Measurements from ENCODE around the gene LYRM4.

Gene LYRM4

DNA sequence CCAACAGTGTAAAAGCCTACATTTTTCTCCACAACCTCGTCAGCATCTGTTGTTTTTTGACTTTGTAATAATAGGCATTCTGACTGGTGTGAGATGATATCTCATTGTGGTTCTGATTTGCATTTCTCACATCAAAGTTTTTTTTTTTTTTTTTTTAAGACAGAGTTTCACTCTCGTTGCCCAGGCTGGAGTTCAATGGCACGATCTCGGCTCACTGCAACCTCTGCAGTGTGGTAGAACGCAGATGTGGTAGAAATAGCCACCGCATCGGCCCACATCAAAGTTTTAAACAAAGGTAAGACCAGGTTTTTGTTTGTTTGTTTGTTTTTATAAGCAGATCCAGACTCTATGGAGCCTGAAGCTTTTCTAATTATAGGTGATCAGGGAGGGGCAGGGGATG lies 188.3 kb downstream of the LYRM4 start:
- Histone ChIP-seq H3K36me3 (ENCODE audit: low read length) (no peaks in the 10 kb centered on the region), H3K4me3 (ENCODE audit: insufficient read depth, low read length, poor library complexity, severe bottlenecking) (no peak overlapping the region), H3F3A (ENCODE audit: insufficient read depth) (no peaks in the 10 kb centered on the region), H3K79me2 (ENCODE audit: insufficient read depth, low read length) (no peaks in the 10 kb centered on the region), H3K9me2 (replicated peaks; ENCODE audit: insufficient read depth, low read length) (no peaks in the 10 kb centered on the region), H3K4me2 (ENCODE audit: low read depth, low read length, poor library complexity, severe bottlenecking) (no peak overlapping the region), H3K27ac (ENCODE audit: low read depth, low read length) (no peak overlapping the region), H3K9me3 (ENCODE audit: insufficient read depth, low read length) (no peaks in the 10 kb centered on the region), H3K27me3 (ENCODE audit: low read length) (no peaks in the 10 kb centered on the region), H4K20me1 (ENCODE audit: low read depth, low read length) (no peaks in the 10 kb centered on the region), H3K9ac (ENCODE audit: low read length) (no peak overlapping the region), H2AFZ (ENCODE audit: low read depth, low read length, severe bottlenecking) (no peak overlapping the region)
- TF ChIP-seq EZH2phosphoT487 (conservative IDR thresholded peaks at IDR 0.05; ENCODE audit: low read length), result no peak
- TF ChIP-seq, protein P1, sequence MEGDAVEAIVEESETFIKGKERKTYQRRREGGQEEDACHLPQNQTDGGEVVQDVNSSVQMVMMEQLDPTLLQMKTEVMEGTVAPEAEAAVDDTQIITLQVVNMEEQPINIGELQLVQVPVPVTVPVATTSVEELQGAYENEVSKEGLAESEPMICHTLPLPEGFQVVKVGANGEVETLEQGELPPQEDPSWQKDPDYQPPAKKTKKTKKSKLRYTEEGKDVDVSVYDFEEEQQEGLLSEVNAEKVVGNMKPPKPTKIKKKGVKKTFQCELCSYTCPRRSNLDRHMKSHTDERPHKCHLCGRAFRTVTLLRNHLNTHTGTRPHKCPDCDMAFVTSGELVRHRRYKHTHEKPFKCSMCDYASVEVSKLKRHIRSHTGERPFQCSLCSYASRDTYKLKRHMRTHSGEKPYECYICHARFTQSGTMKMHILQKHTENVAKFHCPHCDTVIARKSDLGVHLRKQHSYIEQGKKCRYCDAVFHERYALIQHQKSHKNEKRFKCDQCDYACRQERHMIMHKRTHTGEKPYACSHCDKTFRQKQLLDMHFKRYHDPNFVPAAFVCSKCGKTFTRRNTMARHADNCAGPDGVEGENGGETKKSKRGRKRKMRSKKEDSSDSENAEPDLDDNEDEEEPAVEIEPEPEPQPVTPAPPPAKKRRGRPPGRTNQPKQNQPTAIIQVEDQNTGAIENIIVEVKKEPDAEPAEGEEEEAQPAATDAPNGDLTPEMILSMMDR (IDR thresholded peaks at IDR 0.05; ENCODE audit: insufficient read depth, low read length, poor library complexity, severe bottlenecking), result no peak

DNA sequence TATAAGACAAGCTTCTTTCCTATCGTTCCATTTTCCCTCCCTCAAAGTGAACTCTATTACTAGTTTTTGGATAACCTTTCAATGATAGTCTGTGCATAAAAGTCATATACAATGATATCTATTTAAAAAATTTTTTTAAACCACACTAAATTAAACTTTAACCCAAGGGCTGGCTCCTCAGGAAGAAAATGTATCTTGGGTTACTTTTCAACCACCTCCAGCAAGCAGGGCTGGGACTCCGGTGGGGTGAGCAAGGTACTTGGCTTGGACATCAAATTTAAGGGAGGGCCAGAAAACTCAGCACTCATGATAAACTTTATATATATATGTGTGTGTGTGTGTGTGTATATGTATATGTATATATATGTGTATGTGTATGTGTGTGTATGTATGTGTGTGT lies 189.5 kb downstream of the LYRM4 start:
- Histone ChIP-seq H3K27me3 (ENCODE audit: low read length) (no peaks in the 10 kb centered on the region), H4K20me1 (ENCODE audit: low read depth, low read length) (no peaks in the 10 kb centered on the region), H2AFZ (ENCODE audit: low read depth, low read length, severe bottlenecking) (no peak overlapping the region), H3K9me2 (replicated peaks; ENCODE audit: insufficient read depth, low read length) (no peaks in the 10 kb centered on the region), H3K4me3 (ENCODE audit: insufficient read depth, low read length, poor library complexity, severe bottlenecking) (no peak overlapping the region), H3K4me2 (ENCODE audit: low read depth, low read length, poor library complexity, severe bottlenecking) (no peak overlapping the region), H3F3A (ENCODE audit: insufficient read depth) (no peaks in the 10 kb centered on the region), H3K36me3 (ENCODE audit: low read length) (no peaks in the 10 kb centered on the region), H3K79me2 (ENCODE audit: insufficient read depth, low read length) (no peaks in the 10 kb centered on the region), H3K27ac (ENCODE audit: low read depth, low read length) (no peak overlapping the region), H3K9me3 (ENCODE audit: insufficient read depth, low read length) (no peaks in the 10 kb centered on the region), H3K9ac (ENCODE audit: low read length) (no peak overlapping the region)
- TF ChIP-seq, protein P1 (IDR thresholded peaks at IDR 0.05; ENCODE audit: insufficient read depth, low read length, poor library complexity, severe bottlenecking), result no peak
- TF ChIP-seq EZH2phosphoT487 (conservative IDR thresholded peaks at IDR 0.05; ENCODE audit: low read length), result no peak

DNA sequence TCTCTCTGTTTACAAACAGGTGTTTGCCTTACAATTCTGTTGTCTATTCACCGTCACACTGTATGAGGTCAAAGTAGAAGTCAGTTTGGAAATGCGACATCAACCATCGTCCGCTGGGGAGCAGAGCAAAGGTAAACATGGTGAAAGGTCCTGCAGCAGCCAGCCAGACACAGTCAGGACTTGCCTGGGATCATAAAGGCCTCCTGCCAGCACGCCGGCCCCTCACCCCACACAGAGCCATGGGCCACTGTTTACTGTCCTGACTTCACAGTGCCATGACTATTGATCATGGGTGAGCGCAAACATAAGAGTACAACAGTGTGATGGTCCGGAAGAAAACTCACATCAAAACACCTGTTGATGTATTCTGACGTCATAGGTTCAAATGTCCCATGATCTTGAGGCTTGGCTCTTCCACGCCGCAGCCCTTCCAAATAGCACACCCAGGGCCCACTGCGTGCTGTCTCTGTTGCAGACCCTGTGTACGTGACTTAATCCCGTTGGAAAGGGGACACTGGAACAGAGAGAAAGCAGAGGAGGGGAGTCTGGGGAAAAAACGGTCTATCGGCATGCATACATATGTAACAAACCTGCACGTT lies 192.5 kb downstream of the LYRM4 start:
- Histone ChIP-seq H3K4me3 (ENCODE audit: insufficient read depth, low read length, poor library complexity, severe bottlenecking) (no peak overlapping the region), H3K9me2 (replicated peaks; ENCODE audit: insufficient read depth, low read length) (no peaks in the 10 kb centered on the region), H2AFZ (ENCODE audit: low read depth, low read length, severe bottlenecking) (no peak overlapping the region), H3K4me2 (ENCODE audit: low read depth, low read length, poor library complexity, severe bottlenecking) (no peak overlapping the region), H3F3A (ENCODE audit: insufficient read depth) (no peaks in the 10 kb centered on the region), H3K27me3 (ENCODE audit: low read length) (no peaks in the 10 kb centered on the region), H4K20me1 (ENCODE audit: low read depth, low read length) (no peaks in the 10 kb centered on the region), H3K9me3 (ENCODE audit: insufficient read depth, low read length) (no peaks in the 10 kb centered on the region), H3K9ac (ENCODE audit: low read length) (no peak overlapping the region), H3K79me2 (ENCODE audit: insufficient read depth, low read length) (no peaks in the 10 kb centered on the region), H3K36me3 (ENCODE audit: low read length) (no peaks in the 10 kb centered on the region), H3K27ac (ENCODE audit: low read depth, low read length) (no peak overlapping the region)
- TF ChIP-seq, protein P1 (IDR thresholded peaks at IDR 0.05; ENCODE audit: insufficient read depth, low read length, poor library complexity, severe bottlenecking), result no peak
- no peak for TF ChIP-seq EZH2phosphoT487 (conservative IDR thresholded peaks at IDR 0.05; ENCODE audit: low read length)

Measured in SU-DHL-6 (cell line).